Measurements from ENCODE around the gene GADD45B.
A peak's percentile ranks its signal among the peaks of the same experiment; 100 is the strongest.

The GADD45B gene

GRCh38 chr19:2494084-2494446, 18.1 kb downstream of the GADD45B start:
- H3K4me3 ChIP-seq (ENCODE audit: low read length) = peak overlapping the region; percentile 74

GRCh38 chr19:2494447-2495129, 18.7 kb downstream of the GADD45B start:
- peak overlapping the region; percentile 65 for H3K4me2 ChIP-seq (ENCODE audit: low read length)

More at GRCh38 chr19:2494084-2494446, 18.1 kb downstream of the GADD45B start:
- Histone ChIP-seq H3F3A (ENCODE audit: control insufficient read depth, insufficient read depth) (peaks cover 34% of the 10 kb centered on the region), H4K20me1 (ENCODE audit: control insufficient read depth, insufficient read depth, low read depth, low read length) (no peaks in the 10 kb centered on the region), H3K9me3 (ENCODE audit: control insufficient read depth, insufficient read depth, low read length) (no peaks in the 10 kb centered on the region), H3K36me3 (ENCODE audit: control insufficient read depth, low read length) (no peaks in the 10 kb centered on the region), H3K9me2 (replicated peaks; ENCODE audit: control insufficient read depth, low read length) (no peaks in the 10 kb centered on the region), H3K4me1 (ENCODE audit: control insufficient read depth, low read length) (peaks cover 70% of the 10 kb centered on the region), H3K27ac (ENCODE audit: low read depth, low read length) (no peak overlapping the region), H3K79me2 (ENCODE audit: control insufficient read depth, low read length) (no peaks in the 10 kb centered on the region), H3K4me2 (ENCODE audit: low read length) (peak overlapping the region; percentile 65), H3K27me3 (ENCODE audit: control insufficient read depth, low read length) (no peaks in the 10 kb centered on the region)
- TF ChIP-seq EZH2phosphoT487 (IDR thresholded peaks at IDR 0.05; ENCODE audit: borderline replicate concordance, low read length) (no peak), CTCF (IDR thresholded peaks at IDR 0.05; ENCODE audit: low read depth, low read length, poor library complexity, severe bottlenecking) (no peak)

GRCh38 chr19:2495130-2495641, 19.3 kb downstream of the GADD45B start:
- Histone ChIP-seq H4K20me1 (ENCODE audit: control insufficient read depth, insufficient read depth, low read depth, low read length) (no peaks in the 10 kb centered on the region), H3K4me3 (ENCODE audit: low read length) (peak overlapping the region; percentile 74), H3K4me2 (ENCODE audit: low read length) (peak overlapping the region; percentile 65), H3K4me1 (ENCODE audit: control insufficient read depth, low read length) (peaks cover 67% of the 10 kb centered on the region), H3K36me3 (ENCODE audit: control insufficient read depth, low read length) (no peaks in the 10 kb centered on the region), H3K9me3 (ENCODE audit: control insufficient read depth, insufficient read depth, low read length) (no peaks in the 10 kb centered on the region), H3K27me3 (ENCODE audit: control insufficient read depth, low read length) (peaks cover 3% of the 10 kb centered on the region; the same call in 1 of the 2 replicates), H3F3A (ENCODE audit: control insufficient read depth, insufficient read depth) (peaks cover 29% of the 10 kb centered on the region), H3K9me2 (replicated peaks; ENCODE audit: control insufficient read depth, low read length) (no peaks in the 10 kb centered on the region), H3K27ac (ENCODE audit: low read depth, low read length) (no peak overlapping the region), H3K79me2 (ENCODE audit: control insufficient read depth, low read length) (no peaks in the 10 kb centered on the region)
- no peak for TF ChIP-seq EZH2phosphoT487 (IDR thresholded peaks at IDR 0.05; ENCODE audit: borderline replicate concordance, low read length)
- no peak for TF ChIP-seq CTCF (IDR thresholded peaks at IDR 0.05; ENCODE audit: low read depth, low read length, poor library complexity, severe bottlenecking)

More at GRCh38 chr19:2494447-2495129, 18.7 kb downstream of the GADD45B start:
- Histone ChIP-seq H3K27me3 (ENCODE audit: control insufficient read depth, low read length) (no peaks in the 10 kb centered on the region), H4K20me1 (ENCODE audit: control insufficient read depth, insufficient read depth, low read depth, low read length) (no peaks in the 10 kb centered on the region), H3K9me3 (ENCODE audit: control insufficient read depth, insufficient read depth, low read length) (no peaks in the 10 kb centered on the region), H3K9me2 (replicated peaks; ENCODE audit: control insufficient read depth, low read length) (no peaks in the 10 kb centered on the region), H3K4me1 (ENCODE audit: control insufficient read depth, low read length) (peaks cover 70% of the 10 kb centered on the region), H3K79me2 (ENCODE audit: control insufficient read depth, low read length) (no peaks in the 10 kb centered on the region), H3K27ac (ENCODE audit: low read depth, low read length) (no peak overlapping the region), H3K4me3 (ENCODE audit: low read length) (peak overlapping the region; percentile 74), H3F3A (ENCODE audit: control insufficient read depth, insufficient read depth) (peaks cover 31% of the 10 kb centered on the region), H3K36me3 (ENCODE audit: control insufficient read depth, low read length) (no peaks in the 10 kb centered on the region)
- TF ChIP-seq CTCF (IDR thresholded peaks at IDR 0.05; ENCODE audit: low read depth, low read length, poor library complexity, severe bottlenecking) (no peak), EZH2phosphoT487 (IDR thresholded peaks at IDR 0.05; ENCODE audit: borderline replicate concordance, low read length) (no peak)
